AG09319 (cell line): Measurements from ENCODE around the gene SERTM1.

Source experiments
- DNase-seq: peaks from one replicate; pipeline ENCODE4 v3.0.0-alpha.2; 2010; ENCODE audit warnings: low read depth; ENCODE audit errors: extremely low read depth
- CTCF ChIP-seq: IDR thresholded peaks from 2 replicates; pipeline ENCODE4 v1.5.1; 2011; ENCODE audit warnings: low read depth, mild to moderate bottlenecking, inconsistent platforms, low read length, moderate library complexity

The SERTM1 gene

GRCh38 chr13:36681894-36682624 lies 8.2 kb downstream of the SERTM1 start:
- TF ChIP-seq CTCF, result no peak

GRCh38 chr13:36683701-36684100 lies 9.9 kb downstream of the SERTM1 start:
- no peak for DNase-seq

More at GRCh38 chr13:36681894-36682624, 8.2 kb downstream of the SERTM1 start:
- no peak for DNase-seq

DNA sequence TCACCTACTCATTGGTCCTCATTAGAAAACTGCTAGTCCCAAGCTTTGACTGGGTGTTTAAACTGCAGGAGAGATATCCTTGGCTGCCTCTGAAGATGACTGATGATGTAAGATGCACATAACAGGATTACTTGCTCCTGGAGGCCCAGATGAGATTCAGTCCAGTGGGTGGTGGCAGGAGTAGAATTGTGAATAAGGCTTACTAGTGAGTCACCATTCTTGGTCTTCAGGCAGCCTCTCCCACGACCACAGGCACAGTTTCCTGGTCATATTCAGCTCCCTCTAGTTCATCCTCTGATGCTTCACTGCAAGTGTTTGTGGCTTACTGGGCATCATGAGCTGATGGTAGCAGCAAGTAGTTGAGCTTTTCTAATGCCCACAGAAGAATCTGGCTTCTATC lies 12.1 kb downstream of the SERTM1 start:
- no peak for DNase-seq
- TF ChIP-seq CTCF, result no peak

More at GRCh38 chr13:36683701-36684100, 9.9 kb downstream of the SERTM1 start:
- TF ChIP-seq CTCF, result no peak

DNA sequence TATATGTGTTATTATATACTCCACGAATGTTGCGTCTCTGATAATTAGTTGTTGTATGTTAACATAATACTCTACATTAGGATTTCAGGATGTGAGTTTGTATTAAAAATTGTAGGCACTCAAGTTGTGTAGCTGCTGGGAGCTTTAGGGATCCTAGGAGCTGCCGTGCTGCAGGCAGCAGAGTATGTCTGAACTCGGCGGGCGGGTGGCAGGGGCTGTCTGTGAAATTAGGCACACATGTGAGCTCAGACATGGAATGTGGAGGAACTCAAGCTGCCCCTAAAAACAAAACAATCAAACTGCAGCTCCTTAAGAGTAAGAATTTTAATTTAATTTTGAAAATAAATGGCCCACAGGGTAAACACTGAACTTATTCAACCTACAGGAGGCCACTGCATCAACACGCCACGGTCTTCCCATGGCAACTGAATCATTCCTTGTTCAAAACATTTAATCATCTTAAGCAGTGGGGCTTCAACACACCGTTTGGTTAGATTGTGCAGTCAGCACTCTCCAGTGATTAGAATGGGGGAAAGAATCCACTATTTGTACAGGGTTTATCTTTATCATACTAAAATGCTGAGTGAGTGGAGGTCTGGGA lies 22.7 kb downstream of the SERTM1 start:
- no peak for DNase-seq
- no peak for TF ChIP-seq CTCF

DNA sequence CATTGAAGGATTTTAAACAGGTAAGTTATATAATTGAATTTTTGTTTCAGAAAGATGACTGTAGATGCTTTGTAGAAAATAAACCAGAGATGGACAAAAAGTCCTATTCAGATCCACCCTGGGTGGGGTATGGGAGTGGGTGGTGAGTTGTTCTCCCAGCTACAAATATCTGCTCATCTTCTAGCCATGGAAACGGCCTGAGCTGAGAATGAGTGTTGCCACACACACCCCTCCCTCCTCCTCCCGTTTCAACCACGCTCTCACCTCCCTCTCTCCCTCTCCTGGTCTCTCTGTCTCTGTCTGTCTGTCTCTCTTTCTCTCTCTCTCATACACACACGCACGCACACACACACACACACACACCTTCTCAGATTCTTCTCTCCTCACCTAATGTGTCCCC lies 26.4 kb downstream of the SERTM1 start:
- no peak for DNase-seq
- no peak for TF ChIP-seq CTCF

GRCh38 chr13:36706755-36707154 lies 32.9 kb downstream of the SERTM1 start:
- TF ChIP-seq CTCF, result no peak
- no peak for DNase-seq

- no peak for DNase-seq
- TF ChIP-seq CTCF, result no peak
These were observed 35.5 kb downstream of the SERTM1 start for GRCh38 chr13:36709136-36709890.
